ENCODE data around the gene TRAK1. TPM values are rescaled to one million over a fixed set of nuclear protein-coding genes. Genes with fewer than 3 reads are reported as not detected.

TRAK1 gene
- total RNA-seq, 4 donors from 2014 or later = 14.3 to 37.5 (median 21.4) TPM

GRCh38 chr3:42179110-42179725, 88.1 kb downstream of the TRAK1 start:
- H3K4me1 ChIP-seq = no peaks in the 10 kb centered on the region
- intact Hi-C loops (cut with DNase I; ENCODE audit: low total_unique reads) = no loop called here
- no peak overlapping the region for H3K4me3 ChIP-seq
- TF ChIP-seq CTCF (IDR thresholded peaks at IDR 0.05) (no peak), POLR2A (IDR thresholded peaks at IDR 0.05) (no peak)
- peak overlapping the region; percentile 60 to 65 for H3K27ac ChIP-seq
- DNase-seq = peak; percentile 40 to 41
- H3K27me3 ChIP-seq = no peaks in the 10 kb centered on the region
- no peaks in the 10 kb centered on the region for H3K36me3 ChIP-seq
- no peaks in the 10 kb centered on the region for H3K9me3 ChIP-seq

- intact Hi-C loops (cut with DNase I; ENCODE audit: low total_unique reads) = no loop called here
- H3K27me3 ChIP-seq = no peaks in the 10 kb centered on the region
- TF ChIP-seq POLR2A (IDR thresholded peaks at IDR 0.05) (no peak), CTCF (IDR thresholded peaks at IDR 0.05) (no peak)
- no peaks in the 10 kb centered on the region for H3K9me3 ChIP-seq
- H3K4me1 ChIP-seq = no peaks in the 10 kb centered on the region
- H3K4me3 ChIP-seq = no peak overlapping the region
- H3K27ac ChIP-seq = no peak overlapping the region
- DNase-seq = no peak
- no peaks in the 10 kb centered on the region for H3K36me3 ChIP-seq
These were observed 89.7 kb downstream of the TRAK1 start for GRCh38 chr3:42180901-42181300.

- intact Hi-C loops (cut with DNase I; ENCODE audit: low total_unique reads) = no loop called here
- Histone ChIP-seq H3K36me3 (no peaks in the 10 kb centered on the region), H3K4me3 (no peak overlapping the region), H3K9me3 (no peaks in the 10 kb centered on the region), H3K27ac (no peak overlapping the region), H3K4me1 (no peaks in the 10 kb centered on the region), H3K27me3 (no peaks in the 10 kb centered on the region)
- DNase-seq = no peak
- no peak for TF ChIP-seq POLR2A (IDR thresholded peaks at IDR 0.05)
- no peak for TF ChIP-seq CTCF (IDR thresholded peaks at IDR 0.05)
These were observed 91.4 kb downstream of the TRAK1 start for GRCh38 chr3:42182555-42182954.

GRCh38 chr3:42183991-42184632, 93.0 kb downstream of the TRAK1 start:
- intact Hi-C loops (cut with DNase I; ENCODE audit: low total_unique reads) = no loop called here
- Histone ChIP-seq H3K4me1 (no peaks in the 10 kb centered on the region), H3K4me3 (no peak overlapping the region), H3K9me3 (no peaks in the 10 kb centered on the region), H3K27me3 (no peaks in the 10 kb centered on the region), H3K36me3 (no peaks in the 10 kb centered on the region), H3K27ac (no peak overlapping the region)
- DNase-seq = no peak
- TF ChIP-seq POLR2A (IDR thresholded peaks at IDR 0.05) (no peak), CTCF (IDR thresholded peaks at IDR 0.05) (no peak)

- no peaks in the 10 kb centered on the region for H3K27me3 ChIP-seq
- H3K4me1 ChIP-seq = no peaks in the 10 kb centered on the region
- H3K9me3 ChIP-seq = no peaks in the 10 kb centered on the region
- intact Hi-C loops (cut with DNase I; ENCODE audit: low total_unique reads) = no loop called here
- H3K4me3 ChIP-seq = no peak overlapping the region
- peak overlapping the region in 1 of 2 donors; percentile 14 for H3K27ac ChIP-seq
- H3K36me3 ChIP-seq = no peaks in the 10 kb centered on the region
- TF ChIP-seq POLR2A (IDR thresholded peaks at IDR 0.05) (no peak), CTCF (IDR thresholded peaks at IDR 0.05) (no peak)
- DNase-seq = no peak
These were observed 93.7 kb downstream of the TRAK1 start for GRCh38 chr3:42184651-42185443.
